ENCODE results near the gene HLA-G. TPM values are rescaled to one million over a fixed set of nuclear protein-coding genes. Genes with fewer than 3 reads are reported as not detected.

Gene HLA-G
- total and polyA plus RNA-seq, 2 donors (not counting 3 experiments of a cell fraction or from before 2014, with no cell fraction given) = 0.24 TPM; not detected in 1

DNA sequence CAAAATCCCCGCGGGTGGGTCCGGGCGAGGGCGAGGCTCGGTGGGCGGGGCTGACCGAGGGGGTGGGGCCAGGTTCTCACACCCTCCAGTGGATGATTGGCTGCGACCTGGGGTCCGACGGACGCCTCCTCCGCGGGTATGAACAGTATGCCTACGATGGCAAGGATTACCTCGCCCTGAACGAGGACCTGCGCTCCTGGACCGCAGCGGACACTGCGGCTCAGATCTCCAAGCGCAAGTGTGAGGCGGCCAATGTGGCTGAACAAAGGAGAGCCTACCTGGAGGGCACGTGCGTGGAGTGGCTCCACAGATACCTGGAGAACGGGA is 809 bp downstream of the HLA-G start:
- POLR2A ChIA-PET = no interaction called here
- no TSS peak for BruUV-seq (replicated peaks)

More for the DNA sequence above, 809 bp downstream of the HLA-G start:
- CTCF ChIA-PET = no interaction called here
- H3K9ac ChIP-seq (replicated peaks; ENCODE audit: extremely low read depth, insufficient read depth, low read length) = no peak overlapping the region
- no peaks in the 10 kb centered on the region for H3K36me3 ChIP-seq (ENCODE audit: control insufficient read depth in 2 of 2, extremely low read depth in 1 of 2, insufficient read depth in 2 of 2, low read length in 2 of 2)
- peaks cover 32 to 33% of the 10 kb centered on the region in 2 experiments for H3K27me3 ChIP-seq (ENCODE audit: control insufficient read depth in 2 of 2, insufficient read depth in 2 of 2, low read length in 2 of 2)
- FAIRE-seq (no peak), DNase-seq (ENCODE audit: low read depth, low spot score) (no peak)
- TF ChIP-seq FOS (IDR thresholded peaks at IDR 0.05; ENCODE audit: borderline replicate concordance, insufficient read depth, low read length) (no peak), POLR2A (IDR thresholded peaks at IDR 0.05; ENCODE audit: low read depth, low read length) (no peak), JUN (IDR thresholded peaks at IDR 0.05; ENCODE audit: borderline replicate concordance, insufficient read depth, insufficient read length, low read depth) (no peak), POLR2AphosphoS5 (IDR thresholded peaks at IDR 0.05; ENCODE audit: insufficient read depth, low read depth, low read length) (no peak), EZH2 (IDR thresholded peaks at IDR 0.05; ENCODE audit: borderline replicate concordance, low read depth, low read length, severe bottlenecking) (no peak), GATA2 (IDR thresholded peaks at IDR 0.05; ENCODE audit: insufficient read depth, insufficient read length, low read depth, low read length) (no peak), MYC (IDR thresholded peaks at IDR 0.05; ENCODE audit: low read depth, low read length) (no peak)
- TF ChIP-seq, protein P1, sequence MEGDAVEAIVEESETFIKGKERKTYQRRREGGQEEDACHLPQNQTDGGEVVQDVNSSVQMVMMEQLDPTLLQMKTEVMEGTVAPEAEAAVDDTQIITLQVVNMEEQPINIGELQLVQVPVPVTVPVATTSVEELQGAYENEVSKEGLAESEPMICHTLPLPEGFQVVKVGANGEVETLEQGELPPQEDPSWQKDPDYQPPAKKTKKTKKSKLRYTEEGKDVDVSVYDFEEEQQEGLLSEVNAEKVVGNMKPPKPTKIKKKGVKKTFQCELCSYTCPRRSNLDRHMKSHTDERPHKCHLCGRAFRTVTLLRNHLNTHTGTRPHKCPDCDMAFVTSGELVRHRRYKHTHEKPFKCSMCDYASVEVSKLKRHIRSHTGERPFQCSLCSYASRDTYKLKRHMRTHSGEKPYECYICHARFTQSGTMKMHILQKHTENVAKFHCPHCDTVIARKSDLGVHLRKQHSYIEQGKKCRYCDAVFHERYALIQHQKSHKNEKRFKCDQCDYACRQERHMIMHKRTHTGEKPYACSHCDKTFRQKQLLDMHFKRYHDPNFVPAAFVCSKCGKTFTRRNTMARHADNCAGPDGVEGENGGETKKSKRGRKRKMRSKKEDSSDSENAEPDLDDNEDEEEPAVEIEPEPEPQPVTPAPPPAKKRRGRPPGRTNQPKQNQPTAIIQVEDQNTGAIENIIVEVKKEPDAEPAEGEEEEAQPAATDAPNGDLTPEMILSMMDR (IDR thresholded peaks at IDR 0.05; ENCODE audit: extremely low read depth in 1 of 2, insufficient read depth in 1 of 2, low read depth in 1 of 2, low read length in 2 of 2) = no peak
- TF ChIP-seq, protein P2, sequence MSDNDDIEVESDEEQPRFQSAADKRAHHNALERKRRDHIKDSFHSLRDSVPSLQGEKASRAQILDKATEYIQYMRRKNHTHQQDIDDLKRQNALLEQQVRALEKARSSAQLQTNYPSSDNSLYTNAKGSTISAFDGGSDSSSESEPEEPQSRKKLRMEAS (IDR thresholded peaks at IDR 0.05; ENCODE audit: insufficient read depth, insufficient read length) = no peak
- no peaks in the 10 kb centered on the region for H3K9me1 ChIP-seq (replicated peaks; ENCODE audit: control insufficient read depth, extremely low read depth, insufficient read depth, low read length)
- no peaks in the 10 kb centered on the region for H3K79me2 ChIP-seq (ENCODE audit: control insufficient read depth, insufficient read depth, low read length)
- H3K27ac ChIP-seq (ENCODE audit: insufficient read depth, low read depth, low read length) = no peak overlapping the region
- no peak overlapping the region for H3K4me3 ChIP-seq (replicated peaks in 1 of 3; ENCODE audit: insufficient read depth in 1 of 3, low read depth in 1 of 3, low read length in 3 of 3)
- no peaks in the 10 kb centered on the region for H3K4me1 ChIP-seq (ENCODE audit: control insufficient read depth, extremely low read depth, insufficient read depth, low read length)
- H4K20me1 ChIP-seq (replicated peaks; ENCODE audit: control insufficient read depth, extremely low read depth, insufficient read depth, low read length) = no peaks in the 10 kb centered on the region
- H3K9me3 ChIP-seq (replicated peaks; ENCODE audit: control insufficient read depth, insufficient read depth, low read length) = no peaks in the 10 kb centered on the region
- H3K4me2 ChIP-seq (ENCODE audit: insufficient read depth, low read length) = no peak overlapping the region
- intact Hi-C loops (cut with micrococcal nuclease) (no loop called here), dilution Hi-C loops (cut with MboI; ENCODE audit: extremely low pct_ligation_motif_present, low sequenced_read_pairs) (no loop called here)
- H2AFZ ChIP-seq (ENCODE audit: low read depth, low read length) = no peak overlapping the region

Measured in endothelial cell of umbilical vein (primary cell).